HG03159 (cell line): ENCODE data around the gene ATP2A3.
"Not testable (repeated sequence)": the region's sequence is repeated elsewhere in the genome, so short reads cannot be mapped to it uniquely, and the experiment has no call there.

Source experiments
- ATAC-seq: cut with Tn5 transposase; IDR thresholded peaks from one replicate; pipeline ENCODE4 v1.9.1; 2021; ENCODE audit warnings: mild to moderate bottlenecking, moderate library complexity; ENCODE audit not compliant: unreplicated experiment

Gene ATP2A3

GRCh38 chr17:3956983-3957382 is 7.3 kb downstream of the ATP2A3 start:
- ATAC-seq = no peak

GRCh38 chr17:3956327-3956957 is 7.8 kb downstream of the ATP2A3 start:
- ATAC-seq = no peak

- ATAC-seq = no peak
These were observed 8.6 kb downstream of the ATP2A3 start for GRCh38 chr17:3955673-3955988.

- ATAC-seq = no peak
These were observed 9.1 kb downstream of the ATP2A3 start for GRCh38 chr17:3954976-3955672.

GRCh38 chr17:3954086-3954485 is 10.2 kb downstream of the ATP2A3 start:
- no peak for ATAC-seq

GRCh38 chr17:3953542-3953941 is 10.7 kb downstream of the ATP2A3 start:
- no peak for ATAC-seq

- no peak for ATAC-seq
These were observed 12.1 kb downstream of the ATP2A3 start for GRCh38 chr17:3952186-3952585.

- ATAC-seq = no peak
These were observed 12.8 kb downstream of the ATP2A3 start for GRCh38 chr17:3951420-3951819.

GRCh38 chr17:3951003-3951402 is 13.2 kb downstream of the ATP2A3 start:
- ATAC-seq = no peak

GRCh38 chr17:3950584-3950983 is 13.7 kb downstream of the ATP2A3 start:
- no peak for ATAC-seq

- no peak for ATAC-seq
These were observed 14.8 kb downstream of the ATP2A3 start for GRCh38 chr17:3949418-3949817.

GRCh38 chr17:3948551-3948950 is 15.7 kb downstream of the ATP2A3 start:
- ATAC-seq = not testable (repeated sequence)

- ATAC-seq = no peak
These were observed 16.9 kb downstream of the ATP2A3 start for GRCh38 chr17:3947318-3947810.

GRCh38 chr17:3946711-3947235 is 17.5 kb downstream of the ATP2A3 start:
- ATAC-seq = no peak

GRCh38 chr17:3944485-3945388 is 19.5 kb downstream of the ATP2A3 start:
- no peak for ATAC-seq

GRCh38 chr17:3943240-3943891 is 20.9 kb downstream of the ATP2A3 start:
- ATAC-seq = no peak

GRCh38 chr17:3940965-3941698 is 23.1 kb downstream of the ATP2A3 start:
- ATAC-seq = no peak

- no peak for ATAC-seq
These were observed 26.9 kb downstream of the ATP2A3 start for GRCh38 chr17:3937359-3937758.

GRCh38 chr17:3935825-3936355 is 28.3 kb downstream of the ATP2A3 start:
- ATAC-seq = no peak

- ATAC-seq = no peak
These were observed 29.1 kb downstream of the ATP2A3 start for GRCh38 chr17:3935140-3935542.
